ENCODE results near the gene MYL10.

DNA sequence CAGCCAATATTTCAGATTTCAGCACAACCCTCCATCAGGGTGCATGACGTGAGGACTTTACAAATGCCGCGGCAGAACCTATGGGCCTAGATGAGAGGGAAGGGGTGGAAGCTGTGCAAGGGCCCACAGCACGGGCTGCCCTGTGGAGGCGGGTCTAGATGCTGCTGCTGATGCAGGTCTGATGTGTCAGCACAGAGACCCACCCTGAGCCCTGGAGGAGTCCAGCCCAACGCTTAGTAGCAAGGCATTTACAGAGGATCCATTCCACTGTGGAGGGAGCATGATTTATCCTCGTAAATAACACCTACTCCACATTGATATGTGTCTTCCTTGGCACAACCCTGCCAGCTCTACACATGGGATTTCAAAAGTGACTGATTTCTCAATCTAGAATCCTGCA, 48.5 kb downstream of the MYL10 start:
- TF ChIP-seq, protein P1, sequence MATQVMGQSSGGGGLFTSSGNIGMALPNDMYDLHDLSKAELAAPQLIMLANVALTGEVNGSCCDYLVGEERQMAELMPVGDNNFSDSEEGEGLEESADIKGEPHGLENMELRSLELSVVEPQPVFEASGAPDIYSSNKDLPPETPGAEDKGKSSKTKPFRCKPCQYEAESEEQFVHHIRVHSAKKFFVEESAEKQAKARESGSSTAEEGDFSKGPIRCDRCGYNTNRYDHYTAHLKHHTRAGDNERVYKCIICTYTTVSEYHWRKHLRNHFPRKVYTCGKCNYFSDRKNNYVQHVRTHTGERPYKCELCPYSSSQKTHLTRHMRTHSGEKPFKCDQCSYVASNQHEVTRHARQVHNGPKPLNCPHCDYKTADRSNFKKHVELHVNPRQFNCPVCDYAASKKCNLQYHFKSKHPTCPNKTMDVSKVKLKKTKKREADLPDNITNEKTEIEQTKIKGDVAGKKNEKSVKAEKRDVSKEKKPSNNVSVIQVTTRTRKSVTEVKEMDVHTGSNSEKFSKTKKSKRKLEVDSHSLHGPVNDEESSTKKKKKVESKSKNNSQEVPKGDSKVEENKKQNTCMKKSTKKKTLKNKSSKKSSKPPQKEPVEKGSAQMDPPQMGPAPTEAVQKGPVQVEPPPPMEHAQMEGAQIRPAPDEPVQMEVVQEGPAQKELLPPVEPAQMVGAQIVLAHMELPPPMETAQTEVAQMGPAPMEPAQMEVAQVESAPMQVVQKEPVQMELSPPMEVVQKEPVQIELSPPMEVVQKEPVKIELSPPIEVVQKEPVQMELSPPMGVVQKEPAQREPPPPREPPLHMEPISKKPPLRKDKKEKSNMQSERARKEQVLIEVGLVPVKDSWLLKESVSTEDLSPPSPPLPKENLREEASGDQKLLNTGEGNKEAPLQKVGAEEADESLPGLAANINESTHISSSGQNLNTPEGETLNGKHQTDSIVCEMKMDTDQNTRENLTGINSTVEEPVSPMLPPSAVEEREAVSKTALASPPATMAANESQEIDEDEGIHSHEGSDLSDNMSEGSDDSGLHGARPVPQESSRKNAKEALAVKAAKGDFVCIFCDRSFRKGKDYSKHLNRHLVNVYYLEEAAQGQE (IDR thresholded peaks at IDR 0.05; ENCODE audit: borderline replicate concordance) = no peak
- TF ChIP-seq, protein P2, sequence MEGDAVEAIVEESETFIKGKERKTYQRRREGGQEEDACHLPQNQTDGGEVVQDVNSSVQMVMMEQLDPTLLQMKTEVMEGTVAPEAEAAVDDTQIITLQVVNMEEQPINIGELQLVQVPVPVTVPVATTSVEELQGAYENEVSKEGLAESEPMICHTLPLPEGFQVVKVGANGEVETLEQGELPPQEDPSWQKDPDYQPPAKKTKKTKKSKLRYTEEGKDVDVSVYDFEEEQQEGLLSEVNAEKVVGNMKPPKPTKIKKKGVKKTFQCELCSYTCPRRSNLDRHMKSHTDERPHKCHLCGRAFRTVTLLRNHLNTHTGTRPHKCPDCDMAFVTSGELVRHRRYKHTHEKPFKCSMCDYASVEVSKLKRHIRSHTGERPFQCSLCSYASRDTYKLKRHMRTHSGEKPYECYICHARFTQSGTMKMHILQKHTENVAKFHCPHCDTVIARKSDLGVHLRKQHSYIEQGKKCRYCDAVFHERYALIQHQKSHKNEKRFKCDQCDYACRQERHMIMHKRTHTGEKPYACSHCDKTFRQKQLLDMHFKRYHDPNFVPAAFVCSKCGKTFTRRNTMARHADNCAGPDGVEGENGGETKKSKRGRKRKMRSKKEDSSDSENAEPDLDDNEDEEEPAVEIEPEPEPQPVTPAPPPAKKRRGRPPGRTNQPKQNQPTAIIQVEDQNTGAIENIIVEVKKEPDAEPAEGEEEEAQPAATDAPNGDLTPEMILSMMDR (IDR thresholded peaks at IDR 0.05; ENCODE audit: poor library complexity, severe bottlenecking) = no peak
- TF ChIP-seq POLR2AphosphoS5 (IDR thresholded peaks at IDR 0.05) (no peak), EP300 (conservative IDR thresholded peaks at IDR 0.05; ENCODE audit: poor library complexity, severe bottlenecking) (no peak), RAD21 (conservative IDR thresholded peaks at IDR 0.05) (no peak), EZH2 (IDR thresholded peaks at IDR 0.05; ENCODE audit: borderline replicate concordance, insufficient read depth, low read length, poor library complexity, severe bottlenecking) (no peak), MXI1 (conservative IDR thresholded peaks at IDR 0.05; ENCODE audit: poor library complexity, severe bottlenecking) (no peak), SMC3 (conservative IDR thresholded peaks at IDR 0.05; ENCODE audit: poor library complexity) (no peak), TAF1 (IDR thresholded peaks at IDR 0.05; ENCODE audit: low read depth) (no peak)

All from neural cell (in vitro differentiated cells).